WERI-Rb-1 (cell line): Measurements from ENCODE around the gene CNTNAP2.

ENCODE experiments used
- DNase-seq: peaks from one replicate; pipeline ENCODE4 v3.0.0-alpha.2; 2020
- H3K27ac ChIP-seq: fragments of 250-450 bp; sonication (Bioruptor Pico); 2 replicates; pipeline ENCODE4 v1.5.1; 2020; ENCODE audit warnings: mild to moderate bottlenecking, moderate library complexity
- H3K27me3 ChIP-seq: fragments of 250-450 bp; sonication (Bioruptor Pico); 2 replicates; pipeline ENCODE4 v1.5.1; 2021; ENCODE audit warnings: mild to moderate bottlenecking, low read depth, moderate library complexity; ENCODE audit not compliant: insufficient read depth, severe bottlenecking
- H3K36me3 ChIP-seq: fragments of 250-450 bp; sonication (Bioruptor Pico); 2 replicates; pipeline ENCODE4 v1.5.1; 2020; ENCODE audit warnings: mild to moderate bottlenecking, moderate library complexity
- H3K4me3 ChIP-seq: 2 replicates; pipeline ENCODE4 v1.5.1; 2011; ENCODE audit warnings: low read depth, mild to moderate bottlenecking, control low read depth, low read length
- H3K9me3 ChIP-seq: fragments of 250-450 bp; sonication (Bioruptor Pico); 2 replicates; pipeline ENCODE4 v1.5.1; 2021; ENCODE audit warnings: mild to moderate bottlenecking, moderate library complexity; ENCODE audit not compliant: severe bottlenecking
- CTCF ChIP-seq: IDR thresholded peaks from 2 replicates; pipeline ENCODE4 v1.5.1; 2011; ENCODE audit warnings: low read depth, mild to moderate bottlenecking, control low read depth, inconsistent platforms, low read length

CNTNAP2 gene

GRCh38 chr7:147483634-147484292 lies 1367.2 kb downstream of the CNTNAP2 start:
- DNase-seq = no peak
- no peaks in the 10 kb centered on the region for H3K9me3 ChIP-seq
- no peak overlapping the region for H3K4me3 ChIP-seq
- TF ChIP-seq CTCF = no peak
- H3K27ac ChIP-seq = no peak overlapping the region
- no peaks in the 10 kb centered on the region for H3K36me3 ChIP-seq
- H3K27me3 ChIP-seq = no peaks in the 10 kb centered on the region

- H3K27me3 ChIP-seq = no peaks in the 10 kb centered on the region
- no peak for TF ChIP-seq CTCF
- peak; percentile 59 for DNase-seq
- H3K36me3 ChIP-seq = no peaks in the 10 kb centered on the region
- no peak overlapping the region for H3K27ac ChIP-seq
- H3K9me3 ChIP-seq = no peaks in the 10 kb centered on the region
- no peak overlapping the region for H3K4me3 ChIP-seq
Measured at GRCh38 chr7:147485660-147486210, 1369.1 kb downstream of the CNTNAP2 start.

GRCh38 chr7:147492606-147493005 lies 1376.0 kb downstream of the CNTNAP2 start:
- TF ChIP-seq CTCF = no peak
- H3K27me3 ChIP-seq = no peaks in the 10 kb centered on the region
- H3K27ac ChIP-seq = no peak overlapping the region
- no peak overlapping the region for H3K4me3 ChIP-seq
- H3K9me3 ChIP-seq = no peaks in the 10 kb centered on the region
- H3K36me3 ChIP-seq = no peaks in the 10 kb centered on the region
- no peak for DNase-seq

- H3K27me3 ChIP-seq = no peaks in the 10 kb centered on the region
- no peak for TF ChIP-seq CTCF
- H3K9me3 ChIP-seq = no peaks in the 10 kb centered on the region
- H3K27ac ChIP-seq = no peak overlapping the region
- DNase-seq = no peak
- H3K4me3 ChIP-seq = no peak overlapping the region
- no peaks in the 10 kb centered on the region for H3K36me3 ChIP-seq
Measured at GRCh38 chr7:147496209-147496608, 1379.6 kb downstream of the CNTNAP2 start.

GRCh38 chr7:147497246-147497645 lies 1380.6 kb downstream of the CNTNAP2 start:
- Histone ChIP-seq H3K27ac (no peak overlapping the region), H3K4me3 (no peak overlapping the region), H3K36me3 (no peaks in the 10 kb centered on the region), H3K27me3 (no peaks in the 10 kb centered on the region), H3K9me3 (no peaks in the 10 kb centered on the region)
- no peak for DNase-seq
- no peak for TF ChIP-seq CTCF

GRCh38 chr7:147498081-147498480 lies 1381.5 kb downstream of the CNTNAP2 start:
- no peak for DNase-seq
- TF ChIP-seq CTCF = no peak
- Histone ChIP-seq H3K4me3 (no peak overlapping the region), H3K36me3 (no peaks in the 10 kb centered on the region), H3K27ac (no peak overlapping the region), H3K27me3 (no peaks in the 10 kb centered on the region), H3K9me3 (no peaks in the 10 kb centered on the region)
